Smooth muscle cell (in vitro differentiated cells): ENCODE measurements around the gene NAA11. TPM values are rescaled to one million over a fixed set of nuclear protein-coding genes. Genes with fewer than 3 reads are reported as not detected.

Experiments used
- DNase-seq: peaks from one replicate; lab custom pipeline; 2025; ENCODE audit not compliant: unreplicated experiment; lab: John Stamatoyannopoulos, UW
- H2AFZ ChIP-seq: fragments of 200-600 bp; sonication (generic); 2 replicates; pipeline ENCODE4 v1.6.0; 2016; ENCODE audit warnings: antibody characterized with exemption, low read depth, mild to moderate bottlenecking
- H3F3A ChIP-seq: fragments of 200-600 bp; sonication (generic); 2 replicates; pipeline ENCODE4 v1.6.0; 2017; ENCODE audit warnings: antibody characterized with exemption, low read depth
- H3K27ac ChIP-seq: fragments of 200-600 bp; sonication (generic); 2 replicates; pipeline ENCODE4 v1.5.1; 2016; ENCODE audit warnings: low read depth, mild to moderate bottlenecking
- H3K27me3 ChIP-seq: fragments of 200-600 bp; sonication (generic); 2 replicates; pipeline ENCODE4 v1.6.1; 2016; ENCODE audit warnings: low read depth, mild to moderate bottlenecking
- H3K36me3 ChIP-seq: fragments of 200-600 bp; sonication (generic); 2 replicates; pipeline ENCODE4 v1.5.1; 2016; ENCODE audit warnings: low read depth
- H3K4me1 ChIP-seq: fragments of 200-600 bp; sonication (generic); 2 replicates; pipeline ENCODE4 v1.5.1; 2016; ENCODE audit warnings: low read depth
- H3K4me2 ChIP-seq: fragments of 200-600 bp; sonication (generic); 2 replicates; pipeline ENCODE4 v1.6.0; 2016; ENCODE audit warnings: mild to moderate bottlenecking
- H3K4me3 ChIP-seq: fragments of 200-600 bp; sonication (generic); 2 replicates; pipeline ENCODE4 v1.5.1; 2016; ENCODE audit warnings: mild to moderate bottlenecking
- H3K79me2 ChIP-seq: fragments of 200-600 bp; sonication (generic); 2 replicates; pipeline ENCODE4 v1.6.0; 2016; ENCODE audit warnings: low read depth, mild to moderate bottlenecking
- H3K9ac ChIP-seq: fragments of 200-600 bp; sonication (generic); 2 replicates; pipeline ENCODE4 v1.6.0; 2016; ENCODE audit warnings: low read depth
- H3K9me3 ChIP-seq: fragments of 200-600 bp; sonication (generic); replicated peaks from 2 replicates; pipeline ENCODE4 v1.5.1; 2016; ENCODE audit warnings: low read depth
- H4K20me1 ChIP-seq: fragments of 200-600 bp; sonication (generic); 2 replicates; pipeline ENCODE4 v1.6.0; 2016; ENCODE audit warnings: low read depth
- WGBS: methylation state at CpG from one replicate; pipeline ENCODE4 v1.1.7; 2016; ENCODE audit warnings: low lambda C conversion rate; 5-methylcytosine and 5-hydroxymethylcytosine counted together
- polyA plus RNA-seq: library from polyadenylated mRNA; unstranded; fragments of >200 nt; fragmentation: Nextera tagmentation; extraction: Ambion mirVana; gene quantifications from 2 replicates; pipeline ENCODE4 v1.2.1, GENCODE V29; 2016
- total RNA-seq: library from RNA; depleted of rRNA; stranded (reverse); fragments of >200 nt; gene quantifications from 2 replicates; pipeline ENCODE4 v1.2.3, GENCODE V29; 2014
- TF ChIP-seq, protein P1 (sequence below): fragments of 200-600 bp; sonication (generic); IDR thresholded peaks from 2 replicates; pipeline ENCODE4 v1.5.1; 2017; ENCODE audit warnings: borderline replicate concordance, mild to moderate bottlenecking, antibody characterized with exemption; ENCODE audit not compliant: insufficient read depth, poor library complexity, severe bottlenecking

Gene NAA11
- total and polyA plus RNA-seq, 2 experiments from 2014 or later = not detected

DNA sequence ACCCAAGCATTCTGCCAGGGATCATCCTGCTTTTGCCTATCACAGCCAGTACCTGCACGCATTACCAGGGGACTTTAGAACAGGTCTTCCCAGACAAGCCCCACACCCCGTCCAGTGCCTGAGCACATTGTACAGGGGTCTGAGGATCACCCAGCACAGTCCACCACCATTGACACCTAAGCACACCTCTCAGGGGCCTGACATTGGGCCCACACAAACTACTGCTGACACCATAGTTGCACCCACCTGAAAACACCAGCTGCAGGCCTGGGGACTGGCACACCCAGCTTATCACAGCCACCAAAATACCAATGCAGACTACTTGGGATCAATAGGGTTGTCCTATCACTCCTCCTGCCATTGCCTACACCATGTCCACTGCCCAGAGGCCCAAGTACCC lies 14.7 kb upstream of the NAA11 start:
- TF ChIP-seq, protein P1, sequence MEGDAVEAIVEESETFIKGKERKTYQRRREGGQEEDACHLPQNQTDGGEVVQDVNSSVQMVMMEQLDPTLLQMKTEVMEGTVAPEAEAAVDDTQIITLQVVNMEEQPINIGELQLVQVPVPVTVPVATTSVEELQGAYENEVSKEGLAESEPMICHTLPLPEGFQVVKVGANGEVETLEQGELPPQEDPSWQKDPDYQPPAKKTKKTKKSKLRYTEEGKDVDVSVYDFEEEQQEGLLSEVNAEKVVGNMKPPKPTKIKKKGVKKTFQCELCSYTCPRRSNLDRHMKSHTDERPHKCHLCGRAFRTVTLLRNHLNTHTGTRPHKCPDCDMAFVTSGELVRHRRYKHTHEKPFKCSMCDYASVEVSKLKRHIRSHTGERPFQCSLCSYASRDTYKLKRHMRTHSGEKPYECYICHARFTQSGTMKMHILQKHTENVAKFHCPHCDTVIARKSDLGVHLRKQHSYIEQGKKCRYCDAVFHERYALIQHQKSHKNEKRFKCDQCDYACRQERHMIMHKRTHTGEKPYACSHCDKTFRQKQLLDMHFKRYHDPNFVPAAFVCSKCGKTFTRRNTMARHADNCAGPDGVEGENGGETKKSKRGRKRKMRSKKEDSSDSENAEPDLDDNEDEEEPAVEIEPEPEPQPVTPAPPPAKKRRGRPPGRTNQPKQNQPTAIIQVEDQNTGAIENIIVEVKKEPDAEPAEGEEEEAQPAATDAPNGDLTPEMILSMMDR = no peak
- no peak overlapping the region for H3K4me2 ChIP-seq
- peaks cover 6% of the 10 kb centered on the region for H3K9me3 ChIP-seq
- no peak overlapping the region for H3K9ac ChIP-seq
- H3K79me2 ChIP-seq = no peaks in the 10 kb centered on the region
- no peaks in the 10 kb centered on the region for H3K27me3 ChIP-seq
- H3K4me3 ChIP-seq = no peak overlapping the region
- no peaks in the 10 kb centered on the region for H3K4me1 ChIP-seq
- no peaks in the 10 kb centered on the region for H4K20me1 ChIP-seq
- no peaks in the 10 kb centered on the region for H3K36me3 ChIP-seq
- DNase-seq = no peak
- no peaks in the 10 kb centered on the region for H3F3A ChIP-seq
- WGBS = 93% methylated on average over 2 of the region's 2 CpGs
- H3K27ac ChIP-seq = no peak overlapping the region
- H2AFZ ChIP-seq = no peak overlapping the region

DNA sequence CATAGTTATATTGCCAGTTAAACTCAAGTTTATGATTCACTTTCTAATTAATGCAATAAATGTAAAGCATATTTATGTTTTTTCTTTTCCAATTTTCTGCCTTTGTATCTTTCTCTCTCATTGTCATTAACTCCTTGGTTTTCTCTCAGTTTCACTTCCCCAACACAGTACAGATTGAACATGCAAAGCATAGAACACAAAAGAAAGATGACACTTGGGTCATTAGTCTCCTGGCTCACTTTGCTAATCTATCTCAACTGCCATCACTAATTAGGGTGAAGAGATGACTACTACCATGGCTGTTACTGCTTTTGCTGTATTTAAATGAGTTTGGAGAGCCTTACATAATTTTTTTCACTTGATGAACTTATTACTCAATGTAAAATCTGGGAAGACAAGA lies 12.3 kb upstream of the NAA11 start:
- H3F3A ChIP-seq = no peaks in the 10 kb centered on the region
- H4K20me1 ChIP-seq = no peaks in the 10 kb centered on the region
- no peaks in the 10 kb centered on the region for H3K4me1 ChIP-seq
- no peak overlapping the region for H2AFZ ChIP-seq
- H3K36me3 ChIP-seq = no peaks in the 10 kb centered on the region
- DNase-seq = no peak
- peaks cover 6% of the 10 kb centered on the region for H3K9me3 ChIP-seq
- no peaks in the 10 kb centered on the region for H3K79me2 ChIP-seq
- no peak overlapping the region for H3K4me2 ChIP-seq
- no peak overlapping the region for H3K9ac ChIP-seq
- no peak overlapping the region for H3K27ac ChIP-seq
- H3K4me3 ChIP-seq = no peak overlapping the region
- H3K27me3 ChIP-seq = no peaks in the 10 kb centered on the region
- TF ChIP-seq, protein P1 = no peak

DNA sequence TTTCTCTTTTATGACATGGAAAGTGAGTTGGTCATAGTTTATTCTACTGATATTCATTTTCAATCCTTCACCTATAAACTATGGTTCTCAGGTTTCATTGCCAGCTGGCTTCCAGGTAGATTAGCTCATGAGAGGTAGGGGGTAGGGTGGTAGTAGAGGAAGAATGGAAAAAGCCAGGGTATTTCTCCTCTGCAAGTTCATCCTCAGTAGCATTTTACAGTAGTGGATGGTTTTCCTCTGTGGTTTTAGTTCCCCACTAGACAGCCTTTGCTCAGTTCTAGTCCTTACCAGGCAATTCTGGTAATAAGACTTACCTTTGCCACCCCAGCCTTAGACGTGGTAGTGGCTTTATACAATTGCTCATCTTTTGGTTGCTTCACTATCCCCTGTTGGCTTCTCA lies 8.9 kb upstream of the NAA11 start:
- H3K36me3 ChIP-seq = no peaks in the 10 kb centered on the region
- H2AFZ ChIP-seq = no peak overlapping the region
- H3K9ac ChIP-seq = no peak overlapping the region
- no peaks in the 10 kb centered on the region for H4K20me1 ChIP-seq
- no peak overlapping the region for H3K27ac ChIP-seq
- H3K79me2 ChIP-seq = no peaks in the 10 kb centered on the region
- H3K9me3 ChIP-seq = no peaks in the 10 kb centered on the region
- no peak for DNase-seq
- TF ChIP-seq, protein P1 = no peak
- 80% methylated on average over 1 of the region's 1 CpG for WGBS
- no peaks in the 10 kb centered on the region for H3K4me1 ChIP-seq
- peaks cover 5% of the 10 kb centered on the region for H3F3A ChIP-seq
- no peak overlapping the region for H3K4me2 ChIP-seq
- H3K27me3 ChIP-seq = no peaks in the 10 kb centered on the region
- no peak overlapping the region for H3K4me3 ChIP-seq

DNA sequence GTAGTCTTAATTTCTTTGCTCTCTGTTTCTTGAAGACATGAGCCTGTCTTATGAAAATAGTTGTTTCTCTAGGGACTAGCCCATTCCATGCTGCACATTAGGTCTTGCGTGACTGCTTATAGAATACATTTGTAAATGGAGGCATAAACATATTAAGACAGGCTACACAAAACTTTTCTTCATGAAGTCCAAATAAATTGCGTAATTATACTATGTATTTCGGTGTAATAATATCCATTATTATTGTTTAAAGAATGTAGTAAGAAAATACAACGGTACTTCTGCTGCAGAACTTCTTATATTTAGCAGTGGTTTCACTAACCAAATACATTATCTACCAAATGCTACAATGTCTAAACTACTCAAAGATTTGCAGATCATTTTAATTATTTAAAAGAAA lies 8.5 kb upstream of the NAA11 start:
- Histone ChIP-seq H3K9ac (no peak overlapping the region), H3K9me3 (no peaks in the 10 kb centered on the region), H3K4me2 (no peak overlapping the region), H3K27ac (no peak overlapping the region), H3F3A (peaks cover 5% of the 10 kb centered on the region), H3K4me1 (no peaks in the 10 kb centered on the region), H3K36me3 (no peaks in the 10 kb centered on the region), H3K4me3 (no peak overlapping the region), H4K20me1 (no peaks in the 10 kb centered on the region), H3K79me2 (no peaks in the 10 kb centered on the region), H3K27me3 (no peaks in the 10 kb centered on the region), H2AFZ (no peak overlapping the region)
- no peak for DNase-seq
- 96% methylated on average over 4 of the region's 4 CpGs for WGBS
- TF ChIP-seq, protein P1 = no peak
